GM12878 (cell line): ENCODE measurements around the gene FBXW12. TPM values are rescaled to one million over a fixed set of nuclear protein-coding genes. Genes with fewer than 3 reads are reported as not detected.

Source experiments
- ATAC-seq: fragments of 200-7000 bp; cut with Tn5 transposase; 3 replicates; pipeline ENCODE4 v1.9.1; 2020; ENCODE audit warnings: mild to moderate bottlenecking, moderate library complexity
- BruUV-seq: library from RNA; stranded (reverse); fragments of 400-500 nt; replicated peaks from 2 replicates; lab custom pipeline; 2021; lab: Mats Ljungman, UMichigan
- CTCF ChIA-PET: fragments of 300-600 bp; sonication (Branson Sonifier 250); formaldehyde crosslinking; extraction: SDS; loops from one replicate; lab custom pipeline; 2021; ENCODE audit warnings: inconsistent platforms; lab: Yijun Ruan, JAX
- POLR2A ChIA-PET: fragments of 350-600 bp; formaldehyde crosslinking; extraction: SDS; loops from one replicate; lab custom pipeline; 2021; ENCODE audit warnings: inconsistent platforms; lab: Charles Lee
- RAD21 ChIA-PET: fragments of 300-600 bp; sonication (Branson Sonifier 250); formaldehyde crosslinking; loops from one replicate; lab custom pipeline; 2023; ENCODE audit warnings: antibody characterized with exemption; ENCODE audit not compliant: unreplicated experiment; lab: Charles Lee
- SMC1A ChIA-PET: fragments of 300-600 bp; sonication (Branson Sonifier 250); formaldehyde crosslinking; loops from one replicate; lab custom pipeline; 2023; ENCODE audit not compliant: unreplicated experiment, uncharacterized antibody; lab: Charles Lee
- DNase-seq: peaks from one replicate; pipeline ENCODE4 v3.0.0-alpha.2; 2011; ENCODE audit warnings: low read depth, low spot score
- FAIRE-seq: peaks from 3 replicates; lab custom pipeline; 2011; peaks lifted over from hg19 to GRCh38; lab: Jason Lieb, UNC
- H2AFZ ChIP-seq: 2 replicates; pipeline ENCODE4 v1.6.0; 2011; ENCODE audit warnings: low read depth, low read length, control low read depth; ENCODE audit not compliant: control insufficient read depth
- H3K27ac ChIP-seq: 2 replicates; pipeline ENCODE4 v1.5.1; 2011; ENCODE audit warnings: control low read depth; ENCODE audit not compliant: control insufficient read depth, insufficient read depth
- H3K27me3 ChIP-seq, 2 experiments: replicated peaks in 1 of 2; 2 replicates each; pipeline versions ENCODE4 v1.6.0 to v1.6.1; 2011; ENCODE audit warnings: low read length in 1 of 2; ENCODE audit not compliant: control insufficient read depth in 2 of 2, insufficient read depth in 2 of 2
- H3K36me3 ChIP-seq, 2 experiments: 2 replicates each; pipeline ENCODE4 v1.5.1; 2011; ENCODE audit warnings: low read length in 1 of 2; ENCODE audit not compliant: control insufficient read depth in 2 of 2, insufficient read depth in 2 of 2
- H3K4me1 ChIP-seq: 2 replicates; pipeline ENCODE4 v1.6.1; 2011; ENCODE audit warnings: mild to moderate bottlenecking, low read length, moderate library complexity, mixed read lengths; ENCODE audit not compliant: control insufficient read depth, insufficient read depth
- H3K4me2 ChIP-seq: 2 replicates; pipeline ENCODE4 v1.6.0; 2011; ENCODE audit warnings: control low read depth; ENCODE audit not compliant: control insufficient read depth, insufficient read depth
- H3K4me3 ChIP-seq: fragments of 200-600 bp; sonication (generic); 2 replicates; pipeline ENCODE4 v1.5.1; 2016
- H3K79me2 ChIP-seq: 2 replicates; pipeline ENCODE4 v1.6.0; 2011; ENCODE audit warnings: low read length; ENCODE audit not compliant: control insufficient read depth, insufficient read depth
- H3K9ac ChIP-seq: 2 replicates; pipeline ENCODE4 v1.8.0; 2011; ENCODE audit warnings: low read length, control low read depth, mixed read lengths; ENCODE audit not compliant: control insufficient read depth, insufficient read depth
- H3K9me3 ChIP-seq: replicated peaks from 3 replicates; pipeline ENCODE4 v1.5.1; 2011; ENCODE audit warnings: mild to moderate bottlenecking, low read length; ENCODE audit not compliant: control insufficient read depth, insufficient read depth
- H4K20me1 ChIP-seq: 2 replicates; pipeline ENCODE4 v1.6.0; 2011; ENCODE audit not compliant: control insufficient read depth, insufficient read depth
- ATF3 ChIP-seq: IDR thresholded peaks from 2 replicates; pipeline ENCODE4 v1.6.1; 2011; ENCODE audit warnings: low read depth, mild to moderate bottlenecking, low read length, moderate library complexity, borderline replicate concordance; ENCODE audit errors: extremely low read depth
- KDM1A ChIP-seq: fragments of 200-600 bp; sonication (generic); IDR thresholded peaks from 2 replicates; pipeline ENCODE4 v1.6.1; 2016; ENCODE audit warnings: borderline replicate concordance
- NFYA ChIP-seq: IDR thresholded peaks from 2 replicates; pipeline ENCODE4 v1.6.1; 2011; ENCODE audit warnings: low read depth, mild to moderate bottlenecking, low read length, improper control_type of control experiment, borderline replicate concordance
- PML ChIP-seq: IDR thresholded peaks from 2 replicates; pipeline ENCODE4 v1.6.1; 2012; ENCODE audit warnings: low read length, inconsistent platforms
- RAD51 ChIP-seq: fragments of 450-650 bp; IDR thresholded peaks from 2 replicates; pipeline ENCODE4 v1.6.1; 2016; ENCODE audit warnings: moderate library complexity, mild to moderate bottlenecking, inconsistent platforms
- SMAD5 ChIP-seq: IDR thresholded peaks from 2 replicates; pipeline ENCODE4 v1.6.1; 2016; ENCODE audit warnings: antibody characterized with exemption, low read depth
- SP1 ChIP-seq: IDR thresholded peaks from one replicate; pipeline ENCODE4 v1.6.1; 2011; ENCODE audit warnings: low read depth, low read length
- ZNF207 ChIP-seq: fragments of 450-650 bp; IDR thresholded peaks from 2 replicates; pipeline ENCODE4 v1.6.1; 2014; ENCODE audit warnings: antibody characterized with exemption, mild to moderate bottlenecking, borderline replicate concordance
- WGBS: methylation state at CpG from one replicate; pipeline ENCODE4 v1.1.6; 2016; ENCODE audit warnings: low lambda C conversion rate; ENCODE audit not compliant: insufficient replicate concordance, insufficient coverage; ENCODE audit errors: missing lambda C conversion rate; 5-methylcytosine and 5-hydroxymethylcytosine counted together
- in situ Hi-C: fragments of 300-500 bp; cut with MboI; formaldehyde crosslinking; loops from 9 replicates; pipeline ENCODE4 v1.14.3; 2018; ENCODE audit warnings: mixed read lengths
- intact Hi-C: fragments of 100-400 bp; cut with micrococcal nuclease; formaldehyde crosslinking; loops from one replicate; pipeline ENCODE4 v1.14.2; 2022; ENCODE audit not compliant: unreplicated experiment
- polyA plus RNA-seq, 11 experiments: library from polyadenylated mRNA; depleted of rRNA in 4 of 11; unstranded in 6 of 11; stranded (reverse) in 5 of 11; fragments of >200 nt; fragmentation: Nextera tagmentation in 4 of 11; fragmentation: Illumina TruSeq in 1 of 11; extraction: Ambion mirVana in 4 of 11; extraction: Trizol in 1 of 11; gene quantifications; 1 replicate in 1 of 11; 2 replicates in 10 of 11; pipeline versions ENCODE4 v1.2.1 to v1.2.3, GENCODE V29; 2011 to 2016; ENCODE audit warnings: inconsistent platforms in 2 of 11, missing spikeins in 2 of 11, low read depth in 1 of 11
- total RNA-seq, 4 experiments: library from RNA; depleted of rRNA in 3 of 4; stranded (reverse); fragments of >200 nt in 3 of 4; fragmentation: Illumina TruSeq in 1 of 4; extraction: Trizol in 1 of 4; gene quantifications; 2 replicates each; pipeline versions ENCODE4 v1.2.1 to v1.2.3, GENCODE V29; 2013 to 2021

The FBXW12 gene
- total and polyA plus RNA-seq, 10 of the 15 experiments (the other 5 are each of a cell fraction or from before 2014, with no cell fraction given), result 0.04 to 0.18 (median 0.12) TPM; not detected in 4

- RAD21 ChIA-PET, result interaction anchor here (1.9 kb wide), 1 partner anchor 11 kb away, joined by 4 read pairs; no protein-coding TSS in a partner anchor
- Histone ChIP-seq H3K4me2 (no peak overlapping the region), H3K9me3 (no peaks in the 10 kb centered on the region), H3K9ac (no peak overlapping the region), H3K4me1 (no peaks in the 10 kb centered on the region), H4K20me1 (no peaks in the 10 kb centered on the region), H3K36me3 (no peaks in the 10 kb centered on the region), H3K27me3 (no peaks in the 10 kb centered on the region), H3K4me3 (no peak overlapping the region), H2AFZ (no peak overlapping the region), H3K27ac (no peak overlapping the region), H3K79me2 (no peaks in the 10 kb centered on the region)
- no peak for TF ChIP-seq ZNF207
- TF ChIP-seq SMAD5, result no peak
- TF ChIP-seq ATF3, result no peak
- TF ChIP-seq PML, result no peak
- TF ChIP-seq SP1, result no peak
- TF ChIP-seq NFYA, result no peak
- no peak for TF ChIP-seq KDM1A
- no peak for TF ChIP-seq RAD51
- CTCF ChIA-PET, result interaction anchor here (3.8 to 4.2 kb wide), 2 partner anchors 12 to 47 kb away, joined by 13 to 17 read pairs; no protein-coding TSS in a partner anchor
- DNase-seq, result no peak
- SMC1A ChIA-PET, result interaction anchor here (1.1 to 1.9 kb wide), 3 partner anchors 12 to 47 kb away, joined by 4 to 6 read pairs (median 4); no protein-coding TSS in a partner anchor
- in situ Hi-C loops (no loop called here), intact Hi-C loops (no loop called here)
- no peak for ATAC-seq
- POLR2A ChIA-PET, result no interaction called here
- WGBS, result 0% methylated on average over 2 of the region's 2 CpGs
- no TSS peak for BruUV-seq
- FAIRE-seq, result no peak
Observed at GRCh38 chr3:48388966-48389365, 16.9 kb downstream of the FBXW12 start.
